GM21526 (cell line): ENCODE results near the gene MARCHF7.
"Not testable (repeated sequence)": the region's sequence is repeated elsewhere in the genome, so short reads cannot be mapped to it uniquely, and the experiment has no call there.

Experiments
- ATAC-seq: cut with Tn5 transposase; IDR thresholded peaks from one replicate; pipeline ENCODE4 v1.9.1; 2021; ENCODE audit warnings: moderate library complexity; ENCODE audit not compliant: unreplicated experiment, low FRiP score

Gene MARCHF7

DNA sequence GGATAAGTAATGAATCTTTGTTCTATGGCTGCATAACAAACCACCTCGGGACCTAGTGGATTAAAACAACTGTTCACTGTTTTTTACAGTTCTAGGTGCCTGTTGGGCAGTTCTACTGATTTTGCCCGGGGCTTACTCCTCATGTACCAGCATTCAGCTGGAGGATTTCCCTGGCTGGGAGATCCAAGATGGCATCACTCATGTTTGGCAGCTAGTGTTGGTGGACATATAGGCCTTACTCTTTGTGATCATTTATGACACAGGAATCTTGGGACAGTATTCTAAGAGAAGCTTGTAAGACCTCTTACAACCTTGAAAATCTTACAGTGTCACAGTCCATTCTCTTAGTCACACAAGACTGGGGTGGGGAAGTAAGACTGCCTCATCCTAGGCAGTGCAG lies 4.6 kb downstream of the MARCHF7 start:
- no peak for ATAC-seq

DNA sequence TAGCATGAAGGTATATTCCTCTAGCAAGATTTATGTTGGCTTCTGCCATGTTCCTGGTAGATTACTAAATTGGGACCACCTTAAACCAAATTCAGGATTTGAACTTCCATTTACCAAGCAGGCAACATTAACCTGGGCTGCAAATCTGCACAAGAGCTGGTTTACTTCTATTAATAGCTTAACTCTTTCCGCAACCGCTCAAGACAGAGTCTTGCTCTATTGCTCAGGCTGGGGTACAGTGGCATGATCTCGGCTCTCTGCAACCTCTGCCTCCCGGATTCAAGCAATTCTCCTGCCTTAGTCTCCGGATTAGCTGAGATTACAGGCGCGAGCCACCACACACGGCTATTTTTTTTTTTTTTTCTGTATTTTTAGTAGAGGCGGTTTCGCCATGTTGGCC lies 8.4 kb downstream of the MARCHF7 start:
- no peak for ATAC-seq

DNA sequence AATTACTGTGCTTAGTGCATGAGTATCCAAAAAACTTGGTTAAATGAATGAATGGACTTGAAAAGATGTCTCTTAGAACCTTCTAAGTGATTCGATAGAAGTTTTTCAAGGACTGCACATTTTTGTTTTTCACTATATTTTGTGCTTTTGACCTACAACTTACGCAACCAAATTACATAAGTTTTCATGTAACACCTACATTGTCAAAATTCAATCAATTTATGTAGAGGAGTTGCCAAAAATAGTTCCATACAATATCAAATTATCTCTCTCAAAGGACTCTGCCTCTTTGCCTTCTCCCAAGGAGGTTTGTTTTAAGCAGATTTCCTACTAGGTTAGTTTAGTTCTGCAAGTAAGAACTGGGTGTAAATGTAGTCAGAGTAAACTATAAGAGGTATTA lies 10.3 kb downstream of the MARCHF7 start:
- no peak for ATAC-seq

- ATAC-seq: not testable (repeated sequence)
Observed at GRCh38 chr2:159724795-159725572, 12.7 kb downstream of the MARCHF7 start.

- ATAC-seq: no peak
Observed at GRCh38 chr2:159725713-159726112, 13.4 kb downstream of the MARCHF7 start.

GRCh38 chr2:159728629-159729028 lies 16.3 kb downstream of the MARCHF7 start:
- no peak for ATAC-seq

DNA sequence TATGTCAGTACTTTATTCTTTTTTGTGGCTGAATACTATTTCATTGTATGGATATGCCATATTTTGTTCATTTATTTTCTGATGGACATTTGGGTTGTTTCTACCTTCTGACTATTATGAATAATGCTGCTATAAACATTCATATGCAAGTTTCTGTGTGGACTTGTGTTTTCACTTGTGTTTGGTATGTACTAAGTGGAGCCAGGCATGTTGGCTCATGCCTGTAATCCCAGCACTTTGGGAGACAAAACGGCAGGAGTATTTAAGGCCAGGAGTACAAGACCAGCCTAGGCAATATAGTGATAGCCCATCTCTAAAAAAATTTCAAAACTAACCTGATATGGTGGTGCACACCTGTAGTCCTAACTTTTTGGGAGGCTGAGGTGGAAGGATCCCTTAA lies 23.3 kb downstream of the MARCHF7 start:
- no peak for ATAC-seq

DNA sequence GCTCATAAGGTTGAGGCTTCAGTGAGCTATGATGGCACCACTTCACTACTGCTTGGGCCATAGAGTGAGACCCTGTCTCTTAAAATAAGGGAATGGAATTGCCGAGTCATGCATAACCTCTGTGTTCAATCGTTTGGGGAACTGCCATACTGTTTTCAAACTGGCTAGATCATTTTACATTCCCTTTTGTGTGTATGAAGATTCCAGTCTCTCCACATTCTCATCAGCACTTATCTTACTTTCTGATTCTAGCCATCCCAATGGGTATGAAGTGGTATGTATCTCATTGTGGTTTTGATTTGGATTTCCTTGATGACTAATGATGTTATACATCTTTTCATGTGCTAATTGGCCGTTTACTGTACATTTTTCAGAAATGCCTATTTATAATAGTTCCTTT lies 23.7 kb downstream of the MARCHF7 start:
- no peak for ATAC-seq

DNA sequence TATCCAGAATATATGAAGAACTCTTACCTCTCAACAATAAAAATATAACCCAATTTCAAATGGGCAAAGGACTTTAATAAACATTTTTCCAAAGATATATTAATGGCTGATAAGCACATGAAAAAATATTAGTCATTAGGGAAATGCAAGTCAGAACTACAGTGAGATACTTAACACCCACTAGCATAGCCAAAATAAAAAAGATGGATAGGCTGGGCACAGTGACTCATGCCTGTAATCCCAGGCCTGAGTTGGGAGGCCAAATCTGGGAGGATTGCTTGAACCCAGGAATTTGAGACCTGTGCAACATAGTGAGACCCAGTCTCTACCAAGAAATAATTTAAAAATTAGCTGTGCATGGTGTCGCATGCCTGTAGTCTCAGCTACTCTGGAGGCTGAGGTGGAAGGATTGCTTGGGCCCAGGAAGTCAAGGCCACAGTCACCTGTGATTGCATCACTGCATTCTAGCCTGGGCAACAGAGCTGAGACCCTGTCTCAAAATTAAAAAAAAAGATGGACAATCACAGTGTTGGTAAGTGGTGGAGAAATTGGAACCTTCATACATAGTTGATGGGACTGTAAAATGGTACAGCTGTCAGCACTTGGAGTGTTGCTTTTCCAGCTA lies 25.1 kb downstream of the MARCHF7 start:
- ATAC-seq: no peak

- ATAC-seq: no peak
Observed at GRCh38 chr2:159737917-159738296, 25.6 kb downstream of the MARCHF7 start.

- no peak for ATAC-seq
Observed at GRCh38 chr2:159738509-159739390, 26.4 kb downstream of the MARCHF7 start.

DNA sequence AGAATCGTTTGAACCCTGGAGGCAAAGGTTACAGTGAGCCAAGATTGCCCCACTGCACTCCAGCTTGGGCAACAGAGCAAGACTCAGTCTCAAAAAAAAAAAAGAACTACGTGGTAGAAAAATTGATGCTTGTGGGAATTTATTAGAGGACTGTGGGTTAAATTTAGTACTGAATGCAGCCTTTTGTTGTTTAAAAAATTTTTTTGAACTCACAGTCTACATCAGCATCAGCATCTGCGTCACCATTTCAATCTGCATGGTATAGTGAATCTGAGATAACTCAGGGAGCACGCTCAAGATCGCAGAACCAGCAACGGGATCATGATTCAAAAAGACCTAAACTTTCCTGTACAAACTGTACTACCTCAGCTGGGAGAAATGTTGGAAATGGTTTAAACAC lies 30.5 kb downstream of the MARCHF7 start:
- ATAC-seq: no peak

DNA sequence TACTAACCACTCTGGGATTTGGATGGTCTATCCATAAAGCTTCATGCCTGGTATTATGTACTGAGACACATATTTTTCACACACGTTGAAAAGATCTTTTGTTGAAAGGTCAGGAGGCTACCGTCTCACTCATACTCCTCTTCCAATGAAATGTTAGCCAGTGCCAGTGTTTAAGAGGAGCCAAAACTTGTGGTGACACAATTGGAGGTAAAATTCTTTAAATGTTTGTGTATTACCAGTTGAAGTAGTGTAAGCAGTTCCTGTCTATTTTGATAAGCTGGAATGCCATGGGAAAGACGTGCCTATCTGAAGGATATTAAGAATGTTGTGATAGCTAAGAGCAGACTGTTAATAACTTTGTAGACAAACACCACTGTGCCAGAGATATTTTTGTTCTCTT lies 32.1 kb downstream of the MARCHF7 start:
- no peak for ATAC-seq

- ATAC-seq: not testable (repeated sequence)
Observed at GRCh38 chr2:159745237-159745636, 32.9 kb downstream of the MARCHF7 start.

GRCh38 chr2:159748089-159748488 lies 35.8 kb downstream of the MARCHF7 start:
- no peak for ATAC-seq

GRCh38 chr2:159750873-159751272 lies 38.6 kb downstream of the MARCHF7 start:
- no peak for ATAC-seq

DNA sequence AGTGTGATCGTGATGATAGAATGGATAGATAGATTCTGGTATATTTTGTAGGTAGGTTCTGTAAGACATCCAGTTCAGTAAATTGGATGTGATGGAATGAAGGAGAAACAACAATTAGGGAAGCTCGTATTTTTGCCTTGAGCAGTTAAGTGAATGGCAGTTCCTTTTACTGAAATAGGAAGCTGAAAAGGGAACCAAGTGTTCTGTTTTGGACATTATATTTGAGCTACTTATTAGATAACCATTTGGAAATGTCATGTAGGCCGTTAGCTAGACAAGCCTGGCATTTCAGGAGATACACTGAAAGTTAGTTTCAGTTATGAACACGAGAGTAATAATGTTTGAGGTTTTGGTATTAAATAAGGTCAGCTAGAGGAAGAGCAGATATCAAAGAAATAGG lies 41.5 kb downstream of the MARCHF7 start:
- ATAC-seq: no peak

DNA sequence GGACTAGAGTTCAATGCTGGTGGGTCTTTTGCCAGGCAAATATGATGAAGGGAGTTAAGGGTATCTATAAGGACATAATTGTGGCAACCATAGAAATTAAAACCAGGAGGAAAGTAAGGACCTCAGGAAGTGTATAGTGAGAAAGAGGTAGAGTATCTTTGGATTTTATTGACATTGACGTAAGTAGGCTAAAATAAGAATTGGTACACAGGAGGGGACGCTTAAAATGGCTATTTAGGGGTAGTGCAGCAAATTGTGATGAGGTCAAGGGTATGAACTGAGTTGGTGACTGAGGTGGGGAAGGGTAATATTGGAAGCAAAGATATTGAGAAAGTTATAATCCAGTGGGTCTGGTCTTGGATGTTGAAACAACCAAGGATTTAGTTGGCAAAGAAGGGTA lies 42.7 kb downstream of the MARCHF7 start:
- ATAC-seq: no peak

GRCh38 chr2:159755788-159756187 lies 43.5 kb downstream of the MARCHF7 start:
- ATAC-seq: no peak

DNA sequence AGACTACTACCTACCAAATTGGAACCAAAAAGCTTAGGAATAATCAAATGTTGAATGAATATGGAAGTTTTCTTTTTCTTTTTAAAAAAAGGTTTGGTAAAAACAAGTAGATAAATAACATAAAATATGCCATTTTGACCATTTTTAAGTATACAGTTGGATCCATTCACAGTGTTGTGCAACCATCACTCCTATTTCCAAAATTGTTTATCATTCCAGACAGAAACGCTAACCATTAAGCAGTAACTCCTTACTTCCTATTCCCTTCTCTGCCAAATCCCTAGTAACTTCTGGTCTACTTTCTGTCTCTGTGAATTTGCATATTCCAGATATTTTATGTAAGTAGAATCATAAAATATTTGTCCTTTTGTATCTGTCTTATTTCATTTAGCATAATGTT lies 45.9 kb downstream of the MARCHF7 start:
- no peak for ATAC-seq

DNA sequence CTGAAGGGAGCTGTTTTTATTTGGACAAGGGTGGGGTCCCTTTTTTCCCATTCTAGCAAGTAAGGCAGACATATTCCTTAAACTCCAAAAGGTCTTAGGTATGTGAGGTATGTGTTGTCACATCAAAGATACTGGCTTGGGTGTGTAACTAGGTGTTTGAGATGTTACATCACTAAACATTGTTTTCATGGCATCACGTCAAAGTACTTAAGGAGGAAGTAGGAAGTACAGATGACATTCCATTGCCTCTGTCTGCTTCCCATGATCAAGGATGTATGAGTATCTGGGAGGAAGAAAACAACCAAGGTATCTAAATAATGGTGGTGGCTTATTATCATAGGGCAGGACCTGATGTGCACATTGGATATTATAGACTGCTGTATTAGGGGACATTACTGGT lies 46.4 kb downstream of the MARCHF7 start:
- no peak for ATAC-seq
